ENCODE results near the gene PRAMEF4.
"Not testable (repeated sequence)": the region's sequence is repeated elsewhere in the genome, so short reads cannot be mapped to it uniquely, and the experiment has no call there.

DNA sequence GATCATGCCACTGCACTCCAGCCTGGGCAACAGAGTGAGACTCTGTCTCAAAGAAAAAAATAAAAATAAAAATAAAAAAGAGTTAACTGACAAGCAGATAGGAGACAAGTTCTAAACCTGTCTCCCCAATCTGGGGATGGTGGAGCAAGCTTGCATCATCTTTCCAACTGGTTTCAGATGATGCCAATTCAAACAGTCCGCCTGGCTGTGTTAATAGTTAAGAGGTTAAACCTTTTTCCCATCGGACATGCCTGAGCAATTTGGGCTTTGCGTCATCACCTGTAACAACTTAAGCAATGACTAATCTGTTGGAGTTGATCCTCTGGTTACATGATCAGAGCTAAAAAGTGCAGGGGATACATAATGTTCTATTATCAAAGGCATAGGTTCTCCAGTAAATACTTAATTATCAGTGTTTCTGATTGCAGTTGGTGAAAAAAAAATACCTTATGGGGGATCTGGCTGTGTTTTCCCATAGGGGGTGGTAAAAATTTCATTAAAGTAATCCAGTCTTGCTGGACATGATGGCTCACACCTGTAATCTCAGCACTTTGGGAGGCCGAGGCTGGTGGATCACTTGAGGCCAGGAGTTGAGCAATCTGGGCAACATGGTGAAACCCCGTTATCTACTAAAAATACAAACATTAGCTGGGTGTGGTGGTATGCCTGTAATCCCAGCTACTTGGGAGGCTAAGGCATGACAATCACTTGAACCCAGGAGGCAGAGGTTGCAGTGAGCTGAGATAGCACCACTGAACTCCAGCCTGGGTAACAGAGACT lies 18.0 kb upstream of the PRAMEF4 start:
- TF ChIP-seq, protein P1, sequence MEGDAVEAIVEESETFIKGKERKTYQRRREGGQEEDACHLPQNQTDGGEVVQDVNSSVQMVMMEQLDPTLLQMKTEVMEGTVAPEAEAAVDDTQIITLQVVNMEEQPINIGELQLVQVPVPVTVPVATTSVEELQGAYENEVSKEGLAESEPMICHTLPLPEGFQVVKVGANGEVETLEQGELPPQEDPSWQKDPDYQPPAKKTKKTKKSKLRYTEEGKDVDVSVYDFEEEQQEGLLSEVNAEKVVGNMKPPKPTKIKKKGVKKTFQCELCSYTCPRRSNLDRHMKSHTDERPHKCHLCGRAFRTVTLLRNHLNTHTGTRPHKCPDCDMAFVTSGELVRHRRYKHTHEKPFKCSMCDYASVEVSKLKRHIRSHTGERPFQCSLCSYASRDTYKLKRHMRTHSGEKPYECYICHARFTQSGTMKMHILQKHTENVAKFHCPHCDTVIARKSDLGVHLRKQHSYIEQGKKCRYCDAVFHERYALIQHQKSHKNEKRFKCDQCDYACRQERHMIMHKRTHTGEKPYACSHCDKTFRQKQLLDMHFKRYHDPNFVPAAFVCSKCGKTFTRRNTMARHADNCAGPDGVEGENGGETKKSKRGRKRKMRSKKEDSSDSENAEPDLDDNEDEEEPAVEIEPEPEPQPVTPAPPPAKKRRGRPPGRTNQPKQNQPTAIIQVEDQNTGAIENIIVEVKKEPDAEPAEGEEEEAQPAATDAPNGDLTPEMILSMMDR (IDR thresholded peaks at IDR 0.05) = not testable (repeated sequence)
- TF ChIP-seq EP300, POLR2A, POLR2AphosphoS5 (IDR thresholded peaks at IDR 0.05): not testable (repeated sequence)

All from sigmoid colon (tissue), 4 donors.